SK-N-SH (cell line): Measurements from ENCODE around the gene DLGAP5. TPM values are rescaled to one million over a fixed set of nuclear protein-coding genes. Genes with fewer than 3 reads are reported as not detected.

Source experiments
- CTCF ChIA-PET: fragments of 300-600, 350-600 bp; formaldehyde crosslinking; extraction: SDS; loops from one replicate; lab custom pipeline; 2021; lab: Yijun Ruan, JAX
- POLR2A ChIA-PET: fragments of 350-600 bp; sonication (Branson Sonifier 250); formaldehyde crosslinking; extraction: SDS; loops from one replicate; lab custom pipeline; 2020; ENCODE audit warnings: antibody characterized with exemption, inconsistent platforms; lab: Yijun Ruan, JAX
- DNase-seq: peaks from one replicate; pipeline ENCODE4 v3.0.0; 2012
- H2AFZ ChIP-seq: fragments of 200-600 bp; sonication (generic); 2 replicates; pipeline ENCODE4 v1.8.1; 2016; ENCODE audit warnings: antibody characterized with exemption, mild to moderate bottlenecking, low read depth
- H3F3A ChIP-seq: fragments of 200-600 bp; sonication (generic); replicated peaks from 2 replicates; pipeline ENCODE3; 2016; ENCODE audit warnings: antibody characterized with exemption, mild to moderate bottlenecking; ENCODE audit not compliant: insufficient read depth
- H3K27ac ChIP-seq, 2 experiments: fragments of 200-500 bp in 1 of 2; fragments of 200-600 bp in 1 of 2; sonication (Bioruptor generic) in 1 of 2; sonication (generic), shearing (Covaris generic) in 1 of 2; 2 replicates each; pipeline versions ENCODE4 v1.5.1 to v1.6.1; 2014 to 2016; ENCODE audit warnings: low read depth in 2 of 2, inconsistent platforms in 1 of 2, low read length in 1 of 2, mild to moderate bottlenecking in 1 of 2, mixed read lengths in 1 of 2
- H3K27me3 ChIP-seq: fragments of 200-600 bp; sonication (generic), shearing (Covaris generic); 2 replicates; pipeline ENCODE4 v1.6.1; 2016; ENCODE audit warnings: mixed run types; ENCODE audit not compliant: insufficient read depth
- H3K36me3 ChIP-seq, 2 experiments: fragments of 200-500 bp in 1 of 2; fragments of 200-600 bp in 1 of 2; sonication (Bioruptor generic) in 1 of 2; sonication (generic) in 1 of 2; replicated peaks in 1 of 2; 2 replicates each; pipeline versions ENCODE3 to v1.5.1; 2014 to 2016; ENCODE audit warnings: low read length in 1 of 2, mild to moderate bottlenecking in 1 of 2; ENCODE audit not compliant: insufficient read depth in 2 of 2, control insufficient read depth in 1 of 2
- H3K4me1 ChIP-seq, 2 experiments: fragments of 200-500 bp in 1 of 2; fragments of 200-600 bp in 1 of 2; sonication (Bioruptor generic) in 1 of 2; sonication (generic), shearing (Covaris generic) in 1 of 2; 2 replicates each; pipeline versions ENCODE4 v1.5.1 to v1.6.1; 2014 to 2016; ENCODE audit warnings: low read depth in 1 of 2, low read length in 1 of 2, mixed run types in 1 of 2; ENCODE audit not compliant: insufficient read depth in 2 of 2, control insufficient read depth in 1 of 2
- H3K4me2 ChIP-seq: fragments of 200-600 bp; sonication (generic), shearing (Covaris generic); 2 replicates; pipeline ENCODE4 v1.6.1; 2017; ENCODE audit warnings: mixed run types
- H3K4me3 ChIP-seq, 2 experiments: fragments of 200-500 bp in 1 of 2; fragments of 200-600 bp in 1 of 2; sonication (Bioruptor generic) in 1 of 2; sonication (generic), shearing (Covaris generic) in 1 of 2; 2 replicates each; pipeline versions ENCODE4 v1.5.1 to v1.8.1; 2014 to 2016; ENCODE audit warnings: low read depth in 2 of 2, inconsistent platforms in 1 of 2, low read length in 1 of 2, mild to moderate bottlenecking in 1 of 2, mixed read lengths in 1 of 2, moderate library complexity in 1 of 2
- H3K79me2 ChIP-seq: fragments of 200-600 bp; sonication (generic); 2 replicates; pipeline ENCODE4 v1.8.1; 2017; ENCODE audit warnings: mild to moderate bottlenecking; ENCODE audit not compliant: insufficient read depth
- H3K9ac ChIP-seq: fragments of 200-600 bp; sonication (generic); 2 replicates; pipeline ENCODE4 v1.6.1; 2017; ENCODE audit warnings: mixed run types
- H3K9me2 ChIP-seq: fragments of 200-600 bp; sonication (generic); 2 replicates; pipeline ENCODE4 v1.6.1; 2017; ENCODE audit warnings: mixed run types
- H3K9me3 ChIP-seq: fragments of 200-600 bp; sonication (generic); 2 replicates; pipeline ENCODE4 v1.6.1; 2017; ENCODE audit warnings: mixed run types, mild to moderate bottlenecking, moderate library complexity
- H4K20me1 ChIP-seq: fragments of 200-600 bp; sonication (generic); 2 replicates; pipeline ENCODE4 v1.6.1; 2017; ENCODE audit warnings: mild to moderate bottlenecking, mixed run types; ENCODE audit not compliant: insufficient read depth
- ELF1 ChIP-seq: IDR thresholded peaks from 2 replicates; pipeline ENCODE4 v1.4.0; 2012
- EZH2phosphoT487 ChIP-seq: fragments of 200-600 bp; sonication (generic); IDR thresholded peaks from 2 replicates; pipeline ENCODE4 v1.6.1; 2017; ENCODE audit warnings: low read depth, mixed run types, mild to moderate bottlenecking, antibody characterized with exemption, moderate library complexity, borderline replicate concordance
- FOSL2 ChIP-seq: IDR thresholded peaks from 2 replicates; pipeline ENCODE4 v1.4.0; 2012; ENCODE audit warnings: low read depth, mild to moderate bottlenecking, moderate library complexity, borderline replicate concordance
- FOXJ3 ChIP-seq: sonication (generic); formaldehyde crosslinking; IDR thresholded peaks from 2 replicates; pipeline ENCODE4 v1.5.1; 2020; ENCODE audit warnings: mild to moderate bottlenecking, missing genetic modification reagents
- JUND ChIP-seq: IDR thresholded peaks from 2 replicates; pipeline ENCODE4 v1.4.0; 2012
- MEF2A ChIP-seq: IDR thresholded peaks from 2 replicates; pipeline ENCODE4 v1.4.0; 2012; ENCODE audit warnings: low read depth, borderline replicate concordance
- NFIC ChIP-seq: IDR thresholded peaks from 2 replicates; pipeline ENCODE4 v1.4.0; 2012; ENCODE audit warnings: borderline replicate concordance
- NRF1 ChIP-seq: IDR thresholded peaks from 2 replicates; pipeline ENCODE4 v1.6.1; 2012; ENCODE audit warnings: low read depth, mild to moderate bottlenecking, low read length
- POLR2AphosphoS5 ChIP-seq: IDR thresholded peaks from 2 replicates; pipeline ENCODE4 v1.6.1; 2012; ENCODE audit warnings: low read depth, low read length
- RAD21 ChIP-seq: IDR thresholded peaks from 2 replicates; pipeline ENCODE4 v1.6.1; 2012; ENCODE audit warnings: mild to moderate bottlenecking, low read length
- RFX5 ChIP-seq: IDR thresholded peaks from 2 replicates; pipeline ENCODE4 v1.6.1; 2012; ENCODE audit warnings: mild to moderate bottlenecking, improper control_type of control experiment, low read length
- SIN3A ChIP-seq: IDR thresholded peaks from 2 replicates; pipeline ENCODE4 v1.6.1; 2012; ENCODE audit warnings: low read depth, mild to moderate bottlenecking, low read length, moderate library complexity, borderline replicate concordance
- SMC3 ChIP-seq: IDR thresholded peaks from 2 replicates; pipeline ENCODE4 v1.6.1; 2012; ENCODE audit warnings: low read depth, low read length, improper control_type of control experiment
- TAF1 ChIP-seq: IDR thresholded peaks from 2 replicates; pipeline ENCODE4 v1.6.1; 2012; ENCODE audit warnings: low read depth, mild to moderate bottlenecking, low read length, moderate library complexity, borderline replicate concordance
- TCF12 ChIP-seq: IDR thresholded peaks from 2 replicates; pipeline ENCODE4 v1.4.0; 2012
- WGBS: methylation state at CpG from one replicate; pipeline ENCODE4 v1.1.6; 2017; ENCODE audit warnings: low lambda C conversion rate; 5-methylcytosine and 5-hydroxymethylcytosine counted together
- polyA plus RNA-seq, 3 experiments: library from polyadenylated mRNA; depleted of rRNA; stranded (reverse); fragments of >200 nt; gene quantifications; 2 replicates each; pipeline ENCODE4 v1.2.3, GENCODE V29; 2012
- TF ChIP-seq, protein P1 (sequence below): fragments of 150-350 bp; IDR thresholded peaks from 2 replicates; pipeline ENCODE4 v1.6.1; 2016; ENCODE audit warnings: mild to moderate bottlenecking, low read depth, low read length
- TF ChIP-seq, protein P2 (sequence below): IDR thresholded peaks from 2 replicates; pipeline ENCODE4 v1.4.0; 2012; ENCODE audit warnings: low read depth
- TF ChIP-seq, protein P3 (sequence below): fragments of 200-600 bp; sonication (generic); IDR thresholded peaks from 2 replicates; pipeline ENCODE4 v1.6.1; 2017; ENCODE audit warnings: antibody characterized with exemption, mild to moderate bottlenecking, moderate library complexity
- TF ChIP-seq, protein P4 (sequence below): IDR thresholded peaks from 2 replicates; pipeline ENCODE4 v1.6.1; 2012; ENCODE audit warnings: mild to moderate bottlenecking, low read depth, low read length, moderate library complexity
- TF ChIP-seq, protein P5 (sequence below): IDR thresholded peaks from 2 replicates; pipeline ENCODE4 v1.4.0; 2012; ENCODE audit warnings: low read depth, borderline replicate concordance

Gene DLGAP5
- polyA plus RNA-seq, 1 of the 3 experiments (the other 2 are of a cell fraction), result 6.4 TPM

DNA sequence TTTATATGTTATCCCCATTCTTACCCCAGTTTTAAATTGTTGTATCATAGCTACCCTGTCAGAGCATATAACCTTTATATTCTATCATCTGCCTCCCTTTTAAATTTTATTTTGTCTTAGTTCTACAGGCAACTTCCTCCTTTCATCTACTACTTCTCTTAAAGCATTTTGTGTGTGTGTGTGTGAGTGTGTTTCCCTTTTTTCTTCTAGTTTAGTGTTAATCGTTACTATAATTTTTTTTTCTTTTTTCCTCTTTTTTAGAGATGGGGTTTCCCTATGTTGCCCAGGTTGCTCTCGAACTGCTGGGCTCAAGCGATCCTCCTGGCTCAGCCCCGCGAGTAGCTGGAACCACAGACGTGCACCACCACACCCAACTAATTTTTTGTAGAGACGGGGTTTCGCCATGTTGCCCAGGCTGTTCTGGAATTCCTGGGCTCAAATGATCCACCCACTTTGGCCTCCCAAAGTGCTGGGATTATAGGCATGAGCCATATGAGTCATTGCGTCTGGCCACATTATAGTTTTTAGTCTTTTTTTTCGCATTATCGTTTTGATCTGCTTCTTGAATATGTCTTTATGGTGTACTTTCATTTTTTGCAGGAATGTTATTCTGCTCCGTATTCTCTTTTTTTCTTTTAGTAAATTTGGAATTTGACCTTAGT is 46.8 kb upstream of the DLGAP5 start:
- POLR2A ChIA-PET, result no interaction called here
- WGBS, result 75% methylated on average over 12 of the region's 12 CpGs

More for the DNA sequence above, 46.8 kb upstream of the DLGAP5 start:
- no peak overlapping the region for H3K9ac ChIP-seq
- H3K4me1 ChIP-seq, result no peaks in the 10 kb centered on the region
- H3K9me2 ChIP-seq, result no peaks in the 10 kb centered on the region
- H2AFZ ChIP-seq, result no peak overlapping the region
- peaks cover 5% of the 10 kb centered on the region for H3K27me3 ChIP-seq
- H3K9me3 ChIP-seq, result no peaks in the 10 kb centered on the region
- H3K27ac ChIP-seq, result no peak overlapping the region
- no peak overlapping the region for H3K4me3 ChIP-seq
- no peaks in the 10 kb centered on the region for H3K79me2 ChIP-seq
- no peak for DNase-seq
- H3K4me2 ChIP-seq, result no peak overlapping the region
- no peaks in the 10 kb centered on the region for H3K36me3 ChIP-seq
- TF ChIP-seq TCF12 (no peak), SMC3 (no peak), POLR2AphosphoS5 (no peak), TAF1 (no peak), MEF2A (no peak), EZH2phosphoT487 (no peak), FOSL2 (no peak), RAD21 (no peak), ELF1 (no peak), NFIC (no peak), SIN3A (no peak), RFX5 (no peak), NRF1 (no peak), JUND (no peak), FOXJ3 (CRISPR knock-in tag) (no peak)
- TF ChIP-seq, protein P1, sequence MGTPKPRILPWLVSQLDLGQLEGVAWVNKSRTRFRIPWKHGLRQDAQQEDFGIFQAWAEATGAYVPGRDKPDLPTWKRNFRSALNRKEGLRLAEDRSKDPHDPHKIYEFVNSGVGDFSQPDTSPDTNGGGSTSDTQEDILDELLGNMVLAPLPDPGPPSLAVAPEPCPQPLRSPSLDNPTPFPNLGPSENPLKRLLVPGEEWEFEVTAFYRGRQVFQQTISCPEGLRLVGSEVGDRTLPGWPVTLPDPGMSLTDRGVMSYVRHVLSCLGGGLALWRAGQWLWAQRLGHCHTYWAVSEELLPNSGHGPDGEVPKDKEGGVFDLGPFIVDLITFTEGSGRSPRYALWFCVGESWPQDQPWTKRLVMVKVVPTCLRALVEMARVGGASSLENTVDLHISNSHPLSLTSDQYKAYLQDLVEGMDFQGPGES, result no peak
- TF ChIP-seq, protein P2, sequence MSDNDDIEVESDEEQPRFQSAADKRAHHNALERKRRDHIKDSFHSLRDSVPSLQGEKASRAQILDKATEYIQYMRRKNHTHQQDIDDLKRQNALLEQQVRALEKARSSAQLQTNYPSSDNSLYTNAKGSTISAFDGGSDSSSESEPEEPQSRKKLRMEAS, result no peak
- TF ChIP-seq, protein P3, sequence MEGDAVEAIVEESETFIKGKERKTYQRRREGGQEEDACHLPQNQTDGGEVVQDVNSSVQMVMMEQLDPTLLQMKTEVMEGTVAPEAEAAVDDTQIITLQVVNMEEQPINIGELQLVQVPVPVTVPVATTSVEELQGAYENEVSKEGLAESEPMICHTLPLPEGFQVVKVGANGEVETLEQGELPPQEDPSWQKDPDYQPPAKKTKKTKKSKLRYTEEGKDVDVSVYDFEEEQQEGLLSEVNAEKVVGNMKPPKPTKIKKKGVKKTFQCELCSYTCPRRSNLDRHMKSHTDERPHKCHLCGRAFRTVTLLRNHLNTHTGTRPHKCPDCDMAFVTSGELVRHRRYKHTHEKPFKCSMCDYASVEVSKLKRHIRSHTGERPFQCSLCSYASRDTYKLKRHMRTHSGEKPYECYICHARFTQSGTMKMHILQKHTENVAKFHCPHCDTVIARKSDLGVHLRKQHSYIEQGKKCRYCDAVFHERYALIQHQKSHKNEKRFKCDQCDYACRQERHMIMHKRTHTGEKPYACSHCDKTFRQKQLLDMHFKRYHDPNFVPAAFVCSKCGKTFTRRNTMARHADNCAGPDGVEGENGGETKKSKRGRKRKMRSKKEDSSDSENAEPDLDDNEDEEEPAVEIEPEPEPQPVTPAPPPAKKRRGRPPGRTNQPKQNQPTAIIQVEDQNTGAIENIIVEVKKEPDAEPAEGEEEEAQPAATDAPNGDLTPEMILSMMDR, result no peak
- TF ChIP-seq, protein P4, sequence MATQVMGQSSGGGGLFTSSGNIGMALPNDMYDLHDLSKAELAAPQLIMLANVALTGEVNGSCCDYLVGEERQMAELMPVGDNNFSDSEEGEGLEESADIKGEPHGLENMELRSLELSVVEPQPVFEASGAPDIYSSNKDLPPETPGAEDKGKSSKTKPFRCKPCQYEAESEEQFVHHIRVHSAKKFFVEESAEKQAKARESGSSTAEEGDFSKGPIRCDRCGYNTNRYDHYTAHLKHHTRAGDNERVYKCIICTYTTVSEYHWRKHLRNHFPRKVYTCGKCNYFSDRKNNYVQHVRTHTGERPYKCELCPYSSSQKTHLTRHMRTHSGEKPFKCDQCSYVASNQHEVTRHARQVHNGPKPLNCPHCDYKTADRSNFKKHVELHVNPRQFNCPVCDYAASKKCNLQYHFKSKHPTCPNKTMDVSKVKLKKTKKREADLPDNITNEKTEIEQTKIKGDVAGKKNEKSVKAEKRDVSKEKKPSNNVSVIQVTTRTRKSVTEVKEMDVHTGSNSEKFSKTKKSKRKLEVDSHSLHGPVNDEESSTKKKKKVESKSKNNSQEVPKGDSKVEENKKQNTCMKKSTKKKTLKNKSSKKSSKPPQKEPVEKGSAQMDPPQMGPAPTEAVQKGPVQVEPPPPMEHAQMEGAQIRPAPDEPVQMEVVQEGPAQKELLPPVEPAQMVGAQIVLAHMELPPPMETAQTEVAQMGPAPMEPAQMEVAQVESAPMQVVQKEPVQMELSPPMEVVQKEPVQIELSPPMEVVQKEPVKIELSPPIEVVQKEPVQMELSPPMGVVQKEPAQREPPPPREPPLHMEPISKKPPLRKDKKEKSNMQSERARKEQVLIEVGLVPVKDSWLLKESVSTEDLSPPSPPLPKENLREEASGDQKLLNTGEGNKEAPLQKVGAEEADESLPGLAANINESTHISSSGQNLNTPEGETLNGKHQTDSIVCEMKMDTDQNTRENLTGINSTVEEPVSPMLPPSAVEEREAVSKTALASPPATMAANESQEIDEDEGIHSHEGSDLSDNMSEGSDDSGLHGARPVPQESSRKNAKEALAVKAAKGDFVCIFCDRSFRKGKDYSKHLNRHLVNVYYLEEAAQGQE, result no peak
- TF ChIP-seq, protein P5, sequence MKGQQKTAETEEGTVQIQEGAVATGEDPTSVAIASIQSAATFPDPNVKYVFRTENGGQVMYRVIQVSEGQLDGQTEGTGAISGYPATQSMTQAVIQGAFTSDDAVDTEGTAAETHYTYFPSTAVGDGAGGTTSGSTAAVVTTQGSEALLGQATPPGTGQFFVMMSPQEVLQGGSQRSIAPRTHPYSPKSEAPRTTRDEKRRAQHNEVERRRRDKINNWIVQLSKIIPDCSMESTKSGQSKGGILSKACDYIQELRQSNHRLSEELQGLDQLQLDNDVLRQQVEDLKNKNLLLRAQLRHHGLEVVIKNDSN, result no peak
- TF ChIP-seq, all 33 proteins: peak for 0
- CTCF ChIA-PET, result interaction anchor here (1.2 to 1.6 kb wide), 3 partner anchors 8 to 117 kb away, joined by 3 to 5 read pairs (median 3); no protein-coding TSS in a partner anchor
- Histone ChIP-seq H3F3A (no peaks in the 10 kb centered on the region), H4K20me1 (no peaks in the 10 kb centered on the region)
